NB4 (cell line): ENCODE results near the gene DSTYK.

Experiments used
- POLR2A ChIP-seq: IDR thresholded peaks from 2 replicates; pipeline ENCODE4 v1.6.1; 2011; ENCODE audit warnings: mild to moderate bottlenecking; ENCODE audit not compliant: insufficient read length; ENCODE audit errors: extremely low read depth
- TF ChIP-seq, protein P1 (sequence below): IDR thresholded peaks from 2 replicates; pipeline ENCODE4 v1.6.1; 2011; ENCODE audit warnings: low read depth, low read length

GRCh38 chr1:205140113-205140512 is 71.4 kb downstream of the DSTYK start:
- no peak for TF ChIP-seq POLR2A
- TF ChIP-seq, protein P1, sequence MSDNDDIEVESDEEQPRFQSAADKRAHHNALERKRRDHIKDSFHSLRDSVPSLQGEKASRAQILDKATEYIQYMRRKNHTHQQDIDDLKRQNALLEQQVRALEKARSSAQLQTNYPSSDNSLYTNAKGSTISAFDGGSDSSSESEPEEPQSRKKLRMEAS: no peak
